ENCODE measurements around the gene WSCD1.

- TF ChIP-seq CTCF (IDR thresholded peaks at IDR 0.05) (no peak), EZH2 (IDR thresholded peaks at IDR 0.05; ENCODE audit: borderline replicate concordance, insufficient read depth, low read depth, low read length, poor library complexity, severe bottlenecking) (no peak)
Observed at GRCh38 chr17:6041246-6041645, 28.9 kb upstream of the WSCD1 start.
